KOPT-K1 (cell line): Measurements from ENCODE around the gene SPON1.
"Not testable (repeated sequence)": the region's sequence is repeated elsewhere in the genome, so short reads cannot be mapped to it uniquely, and the experiment has no call there.

ENCODE experiments used
- H3K27ac ChIP-seq: fragments of 200-600 bp; sonication (generic); 2 replicates; pipeline ENCODE4 v1.5.1; 2016; ENCODE audit warnings: antibody characterized with exemption, mild to moderate bottlenecking, low read depth, low read length; ENCODE audit not compliant: poor library complexity, severe bottlenecking
- H3K36me3 ChIP-seq: fragments of 200-600 bp; sonication (generic); 2 replicates; pipeline ENCODE4 v1.5.1; 2017; ENCODE audit warnings: antibody characterized with exemption, mild to moderate bottlenecking, low read length, moderate library complexity; ENCODE audit not compliant: insufficient read depth
- H3K9me3 ChIP-seq: fragments of 200-600 bp; sonication (generic); 2 replicates; pipeline ENCODE4 v1.5.1; 2017; ENCODE audit warnings: antibody characterized with exemption, low read length, mild to moderate bottlenecking; ENCODE audit not compliant: insufficient read depth, poor library complexity, severe bottlenecking

The SPON1 gene

DNA sequence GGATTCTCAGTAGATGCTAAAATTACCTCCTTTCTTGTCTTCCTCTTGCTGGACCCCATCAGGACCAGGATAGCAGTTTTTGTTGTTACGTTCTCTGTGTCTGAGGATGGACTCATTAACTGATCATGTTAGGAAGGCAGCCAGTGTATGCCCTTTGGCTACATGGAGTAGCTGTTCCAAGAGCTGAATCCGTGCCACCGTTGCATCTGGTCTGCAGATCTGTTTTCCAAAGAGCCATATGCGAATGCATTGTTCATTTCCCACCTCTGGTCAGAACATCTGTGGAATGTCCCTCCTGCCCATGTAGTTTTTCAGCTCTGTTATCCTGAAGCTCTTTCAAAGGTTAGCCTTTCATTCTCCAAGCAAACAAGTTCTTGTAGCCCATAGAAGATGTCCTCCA lies 188.4 kb downstream of the SPON1 start:
- peaks cover 17% of the 10 kb centered on the region for H3K9me3 ChIP-seq
- H3K36me3 ChIP-seq = no peaks in the 10 kb centered on the region
- H3K27ac ChIP-seq = no peak overlapping the region

DNA sequence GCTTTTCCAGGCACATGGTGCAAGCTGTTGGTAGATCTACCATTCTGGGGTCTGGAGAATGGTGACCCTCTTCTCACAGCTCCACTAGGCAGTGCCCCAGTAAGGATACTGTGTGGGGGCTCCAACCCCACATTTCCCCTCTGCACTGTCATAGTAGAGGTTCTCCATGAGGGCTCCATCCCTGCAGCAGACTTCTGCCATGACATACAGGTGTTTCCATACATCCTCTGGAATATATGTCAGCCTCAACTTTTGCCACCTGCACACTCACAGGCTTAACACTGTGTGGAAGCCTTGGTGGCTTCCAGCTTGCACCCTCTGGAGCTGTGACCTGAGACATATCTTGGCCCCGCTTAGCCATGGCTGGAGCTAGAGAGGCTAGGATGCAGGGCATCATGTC lies 191.6 kb downstream of the SPON1 start:
- not testable (repeated sequence) for H3K36me3 ChIP-seq, H3K27ac ChIP-seq
- H3K9me3 ChIP-seq = peaks cover 29% of the 10 kb centered on the region

DNA sequence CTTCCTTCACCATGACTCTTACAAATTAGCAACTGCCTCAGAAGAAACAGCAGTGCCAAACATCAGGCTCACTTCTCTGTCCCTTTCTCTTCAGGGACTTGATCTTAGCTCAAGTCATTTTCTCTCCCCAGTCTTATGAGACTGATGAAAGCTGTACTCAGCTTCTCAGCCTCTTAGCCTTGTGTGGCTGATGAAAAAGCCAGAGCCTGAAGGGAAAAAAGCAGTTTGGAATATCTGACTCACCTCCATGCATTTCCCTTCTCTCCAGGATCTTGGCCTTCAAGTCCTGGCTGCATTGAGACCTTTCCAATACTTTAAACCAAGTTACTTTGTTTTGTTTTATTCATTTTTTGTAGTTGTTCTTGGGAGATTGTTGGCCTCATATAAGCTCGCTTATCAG lies 195.9 kb downstream of the SPON1 start:
- peaks cover 25% of the 10 kb centered on the region for H3K9me3 ChIP-seq

DNA sequence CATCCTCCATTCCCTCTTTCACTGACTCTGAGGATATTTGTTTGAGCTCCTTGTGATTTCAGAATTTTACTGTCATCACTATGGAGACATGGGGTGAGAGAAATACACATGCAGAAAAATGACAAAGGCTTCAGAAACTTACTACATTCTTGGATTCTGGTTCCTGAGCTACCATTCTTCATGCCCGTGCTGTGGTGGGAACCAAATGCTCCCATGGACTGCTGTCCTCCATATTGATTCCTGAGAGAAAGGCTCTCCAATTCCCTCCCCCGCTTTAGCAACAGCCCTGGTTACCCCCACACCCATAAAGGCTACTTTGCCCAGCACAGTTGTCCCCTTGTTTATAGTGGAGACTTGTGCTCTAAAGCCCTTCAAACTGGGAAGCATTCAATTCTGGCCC lies 201.1 kb downstream of the SPON1 start:
- H3K27ac ChIP-seq = no peak overlapping the region
- no peaks in the 10 kb centered on the region for H3K36me3 ChIP-seq
- H3K9me3 ChIP-seq = peaks cover 12% of the 10 kb centered on the region

More for the DNA sequence above, 195.9 kb downstream of the SPON1 start:
- Histone ChIP-seq H3K36me3 (no peaks in the 10 kb centered on the region), H3K27ac (no peak overlapping the region)

DNA sequence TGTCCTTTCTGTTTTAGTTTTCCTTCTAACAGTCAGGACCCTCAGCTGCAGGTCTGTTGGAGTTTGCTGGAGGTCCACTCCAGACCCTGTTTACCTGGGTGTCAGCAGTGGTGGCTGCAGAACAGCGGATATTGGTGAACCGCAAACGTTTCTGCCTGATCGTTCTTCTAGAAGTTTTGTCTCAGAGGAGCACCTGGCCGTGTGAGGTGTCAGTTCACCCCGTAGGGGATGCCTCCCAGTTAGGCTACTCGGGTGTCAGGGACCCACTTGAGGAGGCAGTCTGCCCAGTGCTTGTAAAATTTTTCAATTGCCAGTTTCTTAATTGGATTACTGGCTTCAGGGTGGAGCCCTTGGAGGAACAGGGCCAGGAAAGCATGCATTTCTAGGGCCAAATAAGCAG lies 211.2 kb downstream of the SPON1 start:
- not testable (repeated sequence) for H3K36me3 ChIP-seq, H3K27ac ChIP-seq, H3K9me3 ChIP-seq

DNA sequence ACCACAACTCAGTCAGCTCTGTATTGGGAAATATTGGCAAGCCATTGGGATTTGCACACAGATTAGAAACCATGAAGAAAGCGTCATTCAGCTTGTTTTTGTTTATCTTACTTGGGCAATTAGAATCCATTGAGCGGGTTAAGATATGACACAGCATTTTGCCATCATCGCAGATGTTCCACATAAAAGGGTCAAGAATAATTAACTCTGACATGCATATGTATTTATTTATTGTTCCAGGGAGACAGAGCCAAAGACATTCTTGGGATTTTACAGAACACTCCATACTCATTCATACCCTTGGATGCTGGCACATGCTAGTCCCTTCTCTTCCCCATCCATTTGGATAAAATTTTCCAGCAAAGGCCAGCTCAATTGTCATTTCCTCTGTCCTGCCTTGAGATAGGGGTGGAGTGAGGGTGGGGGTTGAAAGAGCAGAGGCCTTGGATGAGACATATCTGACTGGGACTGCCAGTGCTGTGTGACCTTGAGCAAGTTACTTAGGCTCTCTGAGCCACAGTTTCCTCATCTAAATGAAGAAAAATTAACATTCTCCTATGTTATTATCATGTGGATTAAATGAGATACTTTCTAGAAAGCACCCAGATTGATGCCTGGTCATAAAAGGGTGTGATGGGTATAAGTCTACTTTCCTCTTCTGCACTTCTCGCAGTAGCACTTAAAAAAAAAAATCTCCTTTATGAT lies 216.7 kb downstream of the SPON1 start:
- Histone ChIP-seq H3K27ac (no peak overlapping the region), H3K36me3 (no peaks in the 10 kb centered on the region), H3K9me3 (no peaks in the 10 kb centered on the region)

DNA sequence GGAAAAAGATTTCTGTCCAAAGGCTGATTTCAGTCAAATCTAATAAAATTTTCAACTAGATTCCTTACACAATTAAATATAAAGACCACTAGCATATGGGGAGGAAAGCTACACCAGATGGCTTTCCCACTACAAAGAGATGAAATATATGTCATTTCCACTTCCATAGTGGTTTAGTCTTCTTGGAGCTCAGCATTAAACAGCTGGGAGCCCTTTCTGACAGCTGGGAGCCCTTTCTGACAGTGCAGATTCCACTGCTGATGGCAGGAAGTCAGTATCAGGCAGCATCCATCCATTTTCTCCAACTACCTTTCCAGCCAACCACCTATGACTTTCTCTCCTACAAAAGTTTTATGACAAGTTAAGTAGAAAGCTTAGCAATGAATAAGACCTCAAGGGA lies 218.6 kb downstream of the SPON1 start:
- no peak overlapping the region for H3K27ac ChIP-seq
- no peaks in the 10 kb centered on the region for H3K9me3 ChIP-seq
- H3K36me3 ChIP-seq = no peaks in the 10 kb centered on the region

DNA sequence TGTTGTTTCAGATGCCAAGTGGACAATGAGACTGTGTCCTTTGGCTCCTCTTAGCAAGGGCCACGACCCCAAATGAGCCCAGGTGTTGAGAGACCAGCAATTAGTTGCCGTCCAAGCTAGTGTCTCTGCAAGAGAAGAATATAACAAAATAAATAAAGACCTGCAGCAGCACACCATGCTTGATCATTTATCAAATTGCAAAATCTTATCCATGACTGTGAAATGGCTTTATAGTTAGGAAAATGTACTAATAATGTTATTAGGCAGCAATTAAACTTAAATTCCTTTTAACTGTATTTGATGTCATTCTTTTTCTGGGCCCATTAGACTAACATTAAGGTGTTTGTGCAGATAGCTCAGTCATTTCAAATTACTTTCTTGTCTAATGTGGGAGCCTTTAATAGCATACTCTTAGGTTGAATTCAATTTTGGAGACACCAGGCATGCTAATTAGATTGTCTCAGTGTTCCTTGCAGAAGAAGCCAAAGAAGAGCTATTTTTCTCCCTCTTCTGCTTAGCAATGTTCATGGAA lies 220.4 kb downstream of the SPON1 start:
- H3K27ac ChIP-seq = no peak overlapping the region
- no peaks in the 10 kb centered on the region for H3K9me3 ChIP-seq
- H3K36me3 ChIP-seq = no peaks in the 10 kb centered on the region

DNA sequence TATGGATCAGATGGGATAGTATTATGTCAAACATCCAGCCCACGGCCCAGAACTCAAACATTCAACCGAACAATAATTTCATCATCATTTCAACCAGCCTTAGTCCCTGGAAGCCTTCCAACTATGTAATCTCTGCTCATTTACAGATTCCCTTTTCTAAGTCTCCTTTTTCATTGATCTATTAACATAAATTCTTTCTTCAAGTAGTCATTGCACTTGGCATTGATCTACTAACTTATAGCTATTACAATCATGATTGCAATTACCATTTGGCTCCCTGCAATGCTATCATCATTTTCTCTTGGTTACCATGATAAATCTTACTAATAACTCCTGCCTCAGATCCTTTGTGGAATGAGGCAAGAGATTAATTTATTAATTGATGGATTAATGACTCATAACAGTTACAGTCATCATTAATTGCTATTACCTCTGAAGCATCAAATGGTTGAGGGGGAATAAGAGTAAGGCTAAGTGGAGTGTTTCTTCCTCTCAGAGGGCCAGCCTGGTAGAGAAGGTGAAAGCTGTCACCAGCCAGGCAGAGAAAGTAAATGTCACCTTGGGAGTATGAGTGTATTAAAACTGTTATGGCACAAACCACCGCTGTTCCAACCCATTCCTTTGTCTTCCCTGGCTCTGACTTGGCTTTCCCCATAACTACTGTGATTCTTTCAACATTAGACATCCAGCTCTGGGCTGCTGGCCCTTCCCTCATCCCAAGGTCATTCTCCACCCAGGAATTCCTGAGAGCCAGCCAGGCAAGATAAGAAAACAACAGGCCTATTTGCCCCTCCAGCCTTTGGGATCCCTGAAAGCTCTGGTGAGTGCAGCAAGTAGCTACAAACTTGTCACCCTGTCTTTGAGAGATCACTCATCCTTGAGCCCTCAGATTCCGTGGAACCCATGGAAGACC lies 221.8 kb downstream of the SPON1 start:
- Histone ChIP-seq H3K9me3 (no peaks in the 10 kb centered on the region), H3K36me3 (no peaks in the 10 kb centered on the region), H3K27ac (no peak overlapping the region)

DNA sequence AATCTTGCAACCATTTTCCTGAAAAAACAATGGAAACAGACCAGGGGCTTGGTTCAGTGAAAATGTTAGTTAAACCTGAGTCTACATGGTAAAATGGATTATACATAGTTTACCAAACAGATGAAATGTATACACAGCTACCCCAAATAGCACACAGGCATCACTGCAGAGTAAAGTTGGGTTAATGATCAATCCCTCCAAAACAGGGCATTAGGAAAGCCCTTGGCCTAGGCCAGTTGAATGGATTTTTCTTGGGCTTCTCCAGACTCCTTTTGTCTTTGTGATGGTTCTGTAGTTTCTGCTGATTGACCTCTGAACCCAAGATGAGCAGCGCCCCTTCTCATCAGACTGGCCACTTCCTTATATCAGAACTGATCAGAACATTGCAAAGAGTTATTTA lies 222.9 kb downstream of the SPON1 start:
- Histone ChIP-seq H3K27ac (no peak overlapping the region), H3K36me3 (no peaks in the 10 kb centered on the region), H3K9me3 (no peaks in the 10 kb centered on the region)

DNA sequence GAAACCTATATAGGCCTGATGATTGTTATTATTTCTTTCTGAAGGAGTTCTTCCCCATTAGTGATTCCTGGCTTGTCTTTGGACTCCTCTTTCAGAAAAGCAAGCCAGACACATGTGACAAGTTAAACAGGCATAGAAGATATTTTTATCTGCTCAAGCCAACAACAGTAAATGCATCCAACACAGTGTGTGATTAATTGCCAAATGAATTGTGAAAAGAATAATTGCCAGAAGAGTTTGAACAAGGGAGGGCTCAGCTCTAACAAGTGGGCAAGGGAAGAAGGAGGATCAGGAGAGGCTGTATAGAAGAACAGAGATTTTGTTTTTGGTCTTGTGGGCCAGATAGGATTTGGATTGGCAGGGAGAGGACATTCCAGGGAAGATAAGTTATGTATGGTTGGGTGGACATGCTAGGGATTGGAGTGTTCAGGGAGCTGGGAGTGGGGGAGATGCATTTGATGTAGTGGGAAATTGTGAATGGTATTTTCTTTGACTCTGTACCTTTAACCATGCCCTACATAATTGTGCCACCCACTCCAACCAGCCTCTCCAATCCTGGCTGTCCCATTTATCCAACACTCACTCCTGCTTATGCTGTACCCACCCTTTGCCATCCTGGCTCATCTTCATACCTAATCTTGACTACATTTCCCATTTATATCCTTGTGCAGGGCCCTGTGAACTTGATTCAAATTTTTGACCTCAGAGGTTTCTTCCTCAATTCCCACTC lies 223.7 kb downstream of the SPON1 start:
- no peak overlapping the region for H3K27ac ChIP-seq
- H3K36me3 ChIP-seq = no peaks in the 10 kb centered on the region
- no peaks in the 10 kb centered on the region for H3K9me3 ChIP-seq

DNA sequence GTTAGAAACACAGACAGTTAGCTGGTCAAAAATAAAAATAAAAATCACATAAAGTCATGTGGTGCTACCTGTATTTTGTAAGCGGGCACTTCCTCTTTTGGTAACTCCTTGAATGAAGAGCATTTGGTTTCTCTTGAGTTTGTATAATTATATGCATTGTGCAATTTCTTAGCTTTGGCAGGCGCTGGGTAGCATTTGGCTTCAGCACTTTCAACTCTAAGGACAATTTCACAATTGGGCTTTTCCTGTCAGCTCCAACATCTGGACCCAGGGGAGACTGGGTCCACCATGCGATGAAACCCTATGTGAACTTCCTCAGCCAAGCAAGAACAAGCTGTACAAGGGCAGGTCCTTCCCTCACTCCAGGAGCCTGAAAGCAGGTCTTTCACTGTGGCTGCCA lies 227.4 kb downstream of the SPON1 start:
- no peaks in the 10 kb centered on the region for H3K9me3 ChIP-seq
- no peaks in the 10 kb centered on the region for H3K36me3 ChIP-seq
- H3K27ac ChIP-seq = no peak overlapping the region

DNA sequence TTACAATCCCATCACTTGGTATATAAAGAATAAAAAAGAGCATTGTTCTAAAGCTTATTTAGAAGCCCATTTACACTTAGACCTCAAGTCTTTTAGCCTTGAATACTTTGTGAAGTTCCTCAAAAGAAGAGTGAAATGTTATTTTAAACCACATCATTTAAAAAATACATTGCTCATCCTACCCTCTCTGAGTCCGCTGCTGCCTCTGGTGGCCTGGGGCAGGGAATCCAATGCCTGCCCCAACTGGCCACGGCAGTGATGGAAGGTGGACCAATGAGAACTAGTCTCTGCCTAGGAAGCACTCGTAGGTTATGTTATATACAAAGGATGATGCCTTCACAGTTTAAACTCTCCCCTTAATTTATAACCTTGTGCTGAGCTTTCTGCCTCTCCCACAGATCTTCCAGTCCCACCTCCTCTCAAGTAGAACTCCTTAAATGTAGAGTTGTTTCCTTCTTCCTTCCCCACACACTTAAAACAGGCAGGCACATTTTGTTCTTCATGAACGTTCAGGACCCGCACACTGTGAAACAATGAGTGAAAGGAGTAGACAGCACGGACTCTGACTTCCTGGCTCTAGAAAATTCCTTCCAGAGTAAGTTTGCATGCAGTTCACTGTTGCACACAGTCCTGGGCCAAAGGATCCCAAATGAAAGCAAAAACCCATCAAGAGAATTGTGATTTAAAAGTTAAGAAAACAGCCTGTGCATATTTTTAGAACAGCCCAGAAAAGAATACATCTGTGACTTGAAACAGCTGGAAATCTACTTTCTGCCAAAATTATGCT lies 228.7 kb downstream of the SPON1 start:
- Histone ChIP-seq H3K27ac (no peak overlapping the region), H3K36me3 (no peaks in the 10 kb centered on the region), H3K9me3 (no peaks in the 10 kb centered on the region)

DNA sequence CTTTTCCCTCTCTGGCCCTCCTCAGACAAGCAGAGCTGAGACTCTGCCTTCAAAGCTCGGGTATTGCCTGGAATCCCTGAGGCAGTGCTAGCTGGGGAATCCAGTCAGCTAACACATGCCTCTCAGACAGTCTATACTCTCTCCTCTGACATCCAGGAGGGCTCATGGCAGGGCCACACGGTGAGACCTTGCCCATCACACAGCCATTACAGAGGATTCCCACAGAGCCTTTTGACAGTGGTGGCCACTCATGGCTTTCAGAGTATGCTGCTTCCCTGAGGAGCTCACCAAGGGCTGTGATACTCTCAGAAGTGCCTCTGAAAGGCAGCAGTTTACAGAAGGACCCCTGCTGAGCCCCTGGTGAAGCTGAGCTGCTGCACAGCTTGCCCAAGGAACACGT lies 231.1 kb downstream of the SPON1 start:
- Histone ChIP-seq H3K27ac (no peak overlapping the region), H3K36me3 (no peaks in the 10 kb centered on the region), H3K9me3 (no peaks in the 10 kb centered on the region)
